ENCODE results near the gene CCN5. TPM values are rescaled to one million over a fixed set of nuclear protein-coding genes. Genes with fewer than 3 reads are reported as not detected.
A peak's percentile ranks its signal among the peaks of the same experiment; 100 is the strongest.

The CCN5 gene
- total RNA-seq, 1 experiment from 2014 or later: 5.3 TPM

DNA sequence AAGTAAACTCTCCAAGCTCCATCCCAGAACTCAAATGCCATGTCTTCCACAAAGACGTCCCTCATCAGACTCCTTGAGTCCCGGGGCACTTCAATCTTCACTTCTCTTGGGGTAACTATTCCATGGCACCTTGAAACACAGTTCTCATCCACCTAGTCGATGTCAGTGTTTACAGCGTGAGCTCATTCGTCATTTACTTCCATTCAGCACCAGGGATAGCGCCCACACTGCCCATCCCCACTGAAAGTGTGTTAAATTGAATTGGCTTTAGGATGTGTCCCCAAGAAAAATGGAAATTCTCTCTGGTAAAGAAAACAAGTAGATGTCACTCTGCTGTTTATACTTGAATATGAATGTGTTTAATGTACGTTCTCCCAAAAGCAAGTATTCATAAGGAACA, 61.8 kb downstream of the CCN5 start:
- DNase-seq (ENCODE audit: extremely low read depth, low read depth): peak; percentile 40

Other genes starting within 250 kb of the CCN5 start
- 8.2 and 11.3 TPM in 2 replicates for gene TTPAL, start 239.5 kb upstream of the CCN5 start, total RNA-seq (2014; rRNA removed; shearing (Covaris generic))
- 129 and 130 TPM in 2 replicates for gene SERINC3, start 193.3 kb upstream of the CCN5 start, total RNA-seq (2014; rRNA removed; shearing (Covaris generic))
- 28.0 and 28.7 TPM in 2 replicates for gene PKIG, start 132.8 kb upstream of the CCN5 start, total RNA-seq (2014; rRNA removed; shearing (Covaris generic))
- gene ADA, start 63.7 kb upstream of the CCN5 start, total RNA-seq (2014; rRNA removed; shearing (Covaris generic)): 5.2 and 7.2 TPM in 2 replicates
- 1.0 and 1.2 TPM in 2 replicates for gene KCNK15, start 30.5 kb downstream of the CCN5 start, total RNA-seq (2014; rRNA removed; shearing (Covaris generic))
- 0.20 and 0.35 TPM in 2 replicates for gene RIMS4, start 95.2 kb downstream of the CCN5 start, total RNA-seq (2014; rRNA removed; shearing (Covaris generic))
- 86.9 and 113 TPM in 2 replicates for gene YWHAB, start 170.3 kb downstream of the CCN5 start, total RNA-seq (2014; rRNA removed; shearing (Covaris generic))
- gene PABPC1L, start 194.7 kb downstream of the CCN5 start, total RNA-seq (2014; rRNA removed; shearing (Covaris generic)): 56.2 and 67.6 TPM in 2 replicates
- gene TOMM34, start 245.0 kb downstream of the CCN5 start, total RNA-seq (2014; rRNA removed; shearing (Covaris generic)): 52.9 and 58.0 TPM in 2 replicates

Measured in NCI-H460 (cell line).